Choroid plexus epithelial cell (primary cell): ENCODE data around the gene NOXO1.

Experiments
- DNase-seq: peaks from one replicate; pipeline ENCODE4 v3.0.0-alpha.2; 2010; ENCODE audit warnings: low read depth
- H3K4me3 ChIP-seq: 2 replicates; pipeline ENCODE4 v1.5.1; 2011; ENCODE audit warnings: low read depth, mild to moderate bottlenecking, control low read depth, low read length, moderate library complexity
- CTCF ChIP-seq: conservative IDR thresholded peaks from 2 replicates; pipeline ENCODE4 v1.5.1; 2011; ENCODE audit warnings: low read depth, mild to moderate bottlenecking, control low read depth, inconsistent platforms, low read length, moderate library complexity

The NOXO1 gene

GRCh38 chr16:1989209-1990100 lies 8.2 kb upstream of the NOXO1 start, which contains the start of gene SYNGR3:
SYNGR3 (plus strand) TSS chr16:1989970; CDS start chr16:1990103, 133 bp downstream.
- no peak for TF ChIP-seq CTCF
- no peak within 1 kb of the TSS for H3K4me3 ChIP-seq
- no peak for DNase-seq

GRCh38 chr16:1987198-1987597 lies 5.9 kb upstream of the NOXO1 start:
- no peak for DNase-seq
- no peak overlapping the region for H3K4me3 ChIP-seq
- no peak for TF ChIP-seq CTCF

- TF ChIP-seq CTCF, result no peak
- no peak for DNase-seq
- no peak overlapping the region for H3K4me3 ChIP-seq
Measured at GRCh38 chr16:1985466-1986150, 4.3 kb upstream of the NOXO1 start.

- no peak for TF ChIP-seq CTCF
- H3K4me3 ChIP-seq, result peak overlapping the region; percentile 67
- DNase-seq, result no peak
Measured at GRCh38 chr16:1984347-1985225, 3.3 kb upstream of the NOXO1 start.

GRCh38 chr16:1983544-1984346 lies 2.5 kb upstream of the NOXO1 start, which contains the start of gene GFER:
GFER (plus strand) TSS chr16:1984193; CDS start chr16:1984219, 26 bp downstream.
- TF ChIP-seq CTCF, result peak; percentile 42
- peak within 1 kb of the TSS; percentile 67 for H3K4me3 ChIP-seq
- DNase-seq, result peak; percentile 93
